Stomach (tissue), 9 donors: ENCODE measurements around the gene GRIA2. TPM values are rescaled to one million over a fixed set of nuclear protein-coding genes. Genes with fewer than 3 reads are reported as not detected.

Experiments
- DNase-seq, 2 donors: peaks; one replicate each; pipeline versions ENCODE4 v3.0.0 to v3.0.0-alpha.2; 2013 to 2019
- H3K27ac ChIP-seq, 5 donors: fragments of 200-600 bp in 4 of 5; sonication (generic) in 4 of 5; one replicate each; pipeline ENCODE4 v1.5.1; 2013 to 2019; ENCODE audit warnings: mild to moderate bottlenecking in 1 of 5, moderate library complexity in 1 of 5
- H3K27me3 ChIP-seq, 3 donors: fragments of 200-600 bp; sonication (generic); one replicate each; pipeline ENCODE4 v1.5.1; 2017 to 2019; ENCODE audit warnings: mixed run types in 1 of 3
- H3K36me3 ChIP-seq, 4 donors: fragments of 200-600 bp; sonication (generic); 1 replicate in 3 of 4; 2 replicates in 1 of 4; pipeline ENCODE4 v1.5.1; 2016 to 2019
- H3K4me1 ChIP-seq, 4 donors: fragments of 200-600 bp; sonication (generic); one replicate each; pipeline ENCODE4 v1.5.1; 2016 to 2019
- H3K4me3 ChIP-seq, 4 donors: fragments of 200-600 bp; sonication (generic) in 3 of 4; one replicate each; pipeline ENCODE4 v1.5.1; 2016 to 2019; ENCODE audit warnings: mild to moderate bottlenecking in 1 of 4
- H3K9me3 ChIP-seq, 4 donors: fragments of 200-600 bp; sonication (generic); one replicate each; pipeline ENCODE4 v1.5.1; 2016 to 2019
- EP300 ChIP-seq: sonication (generic); formaldehyde crosslinking; IDR thresholded peaks from one replicate; pipeline ENCODE4 v1.6.1; 2017; ENCODE audit warnings: antibody characterized with exemption
- POLR2A ChIP-seq, 4 donors: fragments of 450-650 bp; IDR thresholded peaks; one replicate each; pipeline ENCODE4 v1.6.1; 2016; ENCODE audit warnings: antibody characterized with exemption in 4 of 4, control low read depth in 2 of 4, mild to moderate bottlenecking in 1 of 4, moderate library complexity in 1 of 4
- POLR2AphosphoS5 ChIP-seq, 3 donors: sonication (generic); formaldehyde crosslinking; IDR thresholded peaks; one replicate each; pipeline ENCODE4 v1.6.1; 2016; ENCODE audit warnings: antibody characterized with exemption in 3 of 3
- WGBS, 5 donors: extraction: QIAGEN DNeasy Blood & Tissue Kit in 3 of 5; methylation state at CpG; one replicate each; pipeline versions ENCODE4 v1.1.5 to v1.1.7; 2013 to 2018; 5-methylcytosine and 5-hydroxymethylcytosine counted together
- intact Hi-C: fragments of 100-400 bp; cut with DNase I; formaldehyde crosslinking; loops from one replicate; pipeline ENCODE4 v1.15.1; 2023; ENCODE audit warnings: low total_unique reads
- polyA plus RNA-seq, 3 donors: library from polyadenylated mRNA; stranded (reverse); fragments of 200-250 nt; gene quantifications; one replicate each; pipeline ENCODE4 v1.2.3, GENCODE V29; 2013
- total RNA-seq, 5 donors: library from RNA; depleted of rRNA; stranded (reverse); fragments of >200 nt; gene quantifications; one replicate each; pipeline versions ENCODE4 v1.1.0 to v1.2.3, GENCODE V29; 2014 to 2016
- TF ChIP-seq, protein P1 (sequence below), 7 experiments: fragments of 450-650 bp in 4 of 7; fragments of 200-600 bp in 3 of 7; sonication (generic) in 3 of 7; IDR thresholded peaks; one replicate each; pipeline ENCODE4 v1.5.1; 2016 to 2019; ENCODE audit warnings: antibody characterized with exemption in 7 of 7, control low read depth in 2 of 7, mild to moderate bottlenecking in 1 of 7
- donor health status: healthy with polysubstance abuse.
- donor health status: Bipolar disorder and iron deficiency.
- donor health status: healthy.

Gene GRIA2
- total and polyA plus RNA-seq, 8 donors, result 0.06 to 15.2 (median 0.43) TPM; not detected in 3

DNA sequence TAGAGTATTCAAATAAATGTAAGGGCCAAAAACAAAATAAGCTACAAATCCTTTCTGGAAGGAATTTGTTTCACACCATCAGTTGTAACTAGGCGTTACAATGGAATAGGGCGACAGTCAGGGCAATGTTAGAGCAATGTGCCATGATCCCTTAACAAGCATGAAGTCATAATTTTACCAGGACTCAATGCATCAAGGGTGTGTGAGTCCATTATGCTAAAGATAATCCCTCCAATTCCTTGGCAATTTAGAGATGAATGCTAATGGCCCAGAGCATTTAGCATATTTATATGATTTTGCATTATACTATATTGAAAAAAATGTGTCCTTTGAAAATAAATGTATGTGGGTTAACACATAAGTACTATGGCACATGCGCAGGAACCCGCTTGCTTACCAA lies 73.1 kb downstream of the GRIA2 start:
- H3K9me3 ChIP-seq, result no peaks in the 10 kb centered on the region
- WGBS, 5 donors, result 94 to 96% (median 95%) methylated on average over 4 of the region's 4 CpGs

DNA sequence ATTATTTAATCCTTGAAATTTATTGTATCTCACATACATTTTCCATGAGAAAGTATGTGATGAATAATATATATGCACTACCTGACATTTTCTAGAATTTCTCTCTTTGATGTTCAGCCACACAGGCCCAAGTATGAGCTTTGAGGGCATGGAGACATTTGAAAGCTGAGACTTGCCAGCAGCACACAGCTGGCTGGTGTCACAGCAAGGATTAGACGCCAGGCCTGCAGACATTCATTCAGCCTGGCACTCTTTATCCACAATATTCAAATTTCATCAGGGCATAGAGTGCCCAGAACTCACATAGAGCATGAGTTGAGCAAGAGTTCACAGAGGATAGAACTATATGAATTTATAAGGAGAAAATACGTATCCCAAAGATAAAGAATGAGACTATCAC lies 74.0 kb downstream of the GRIA2 start:
- no peaks in the 10 kb centered on the region for H3K36me3 ChIP-seq
- H3K4me1 ChIP-seq, result no peaks in the 10 kb centered on the region
- no peak overlapping the region for H3K4me3 ChIP-seq
- no peak overlapping the region for H3K27ac ChIP-seq
- no peaks in the 10 kb centered on the region for H3K9me3 ChIP-seq
- WGBS, 5 donors, result 72 to 88% (median 79%) methylated on average over 2 of the region's 2 CpGs
- no peaks in the 10 kb centered on the region for H3K27me3 ChIP-seq
- no peak for DNase-seq
- intact Hi-C loops, result no loop called here
- TF ChIP-seq POLR2A (IDR thresholded peaks at IDR 0.05) (no peak), EP300 (no peak)
- TF ChIP-seq, protein P1, sequence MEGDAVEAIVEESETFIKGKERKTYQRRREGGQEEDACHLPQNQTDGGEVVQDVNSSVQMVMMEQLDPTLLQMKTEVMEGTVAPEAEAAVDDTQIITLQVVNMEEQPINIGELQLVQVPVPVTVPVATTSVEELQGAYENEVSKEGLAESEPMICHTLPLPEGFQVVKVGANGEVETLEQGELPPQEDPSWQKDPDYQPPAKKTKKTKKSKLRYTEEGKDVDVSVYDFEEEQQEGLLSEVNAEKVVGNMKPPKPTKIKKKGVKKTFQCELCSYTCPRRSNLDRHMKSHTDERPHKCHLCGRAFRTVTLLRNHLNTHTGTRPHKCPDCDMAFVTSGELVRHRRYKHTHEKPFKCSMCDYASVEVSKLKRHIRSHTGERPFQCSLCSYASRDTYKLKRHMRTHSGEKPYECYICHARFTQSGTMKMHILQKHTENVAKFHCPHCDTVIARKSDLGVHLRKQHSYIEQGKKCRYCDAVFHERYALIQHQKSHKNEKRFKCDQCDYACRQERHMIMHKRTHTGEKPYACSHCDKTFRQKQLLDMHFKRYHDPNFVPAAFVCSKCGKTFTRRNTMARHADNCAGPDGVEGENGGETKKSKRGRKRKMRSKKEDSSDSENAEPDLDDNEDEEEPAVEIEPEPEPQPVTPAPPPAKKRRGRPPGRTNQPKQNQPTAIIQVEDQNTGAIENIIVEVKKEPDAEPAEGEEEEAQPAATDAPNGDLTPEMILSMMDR (IDR thresholded peaks at IDR 0.05), result no peak

More for the DNA sequence above, 73.1 kb downstream of the GRIA2 start:
- DNase-seq, result no peak
- TF ChIP-seq POLR2A (IDR thresholded peaks at IDR 0.05), result no peak
- no peak for TF ChIP-seq EP300
- TF ChIP-seq POLR2AphosphoS5 (IDR thresholded peaks at IDR 0.05), result no peak
- TF ChIP-seq, protein P1 (IDR thresholded peaks at IDR 0.05), result no peak
- intact Hi-C loops, result no loop called here
- H3K27me3 ChIP-seq, result no peaks in the 10 kb centered on the region
- H3K27ac ChIP-seq, result no peak overlapping the region
- H3K4me3 ChIP-seq, result no peak overlapping the region
- H3K4me1 ChIP-seq, result no peaks in the 10 kb centered on the region
- no peaks in the 10 kb centered on the region for H3K36me3 ChIP-seq

DNA sequence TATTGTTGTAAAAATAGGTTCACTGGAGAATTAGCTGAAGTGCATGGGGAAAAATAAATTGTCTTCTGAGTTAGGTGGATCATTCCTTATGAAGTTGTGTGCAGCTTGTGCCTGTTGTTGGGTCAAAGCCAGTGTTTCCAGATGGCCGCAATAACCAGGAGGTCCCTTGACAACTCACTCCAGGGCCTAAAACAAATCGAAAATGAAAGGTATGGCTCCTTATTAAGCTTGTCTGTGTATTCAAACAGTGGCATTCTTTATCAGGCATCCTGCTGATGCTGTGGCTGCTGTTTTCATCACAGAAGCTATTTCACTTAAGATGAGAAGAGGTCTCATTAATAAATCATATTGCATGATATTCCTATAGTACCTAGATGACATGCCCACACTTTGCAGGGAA lies 80.2 kb downstream of the GRIA2 start:
- Histone ChIP-seq H3K27me3 (no peaks in the 10 kb centered on the region), H3K27ac (no peak overlapping the region), H3K4me3 (no peak overlapping the region), H3K4me1 (no peaks in the 10 kb centered on the region), H3K36me3 (no peaks in the 10 kb centered on the region), H3K9me3 (no peaks in the 10 kb centered on the region)
- DNase-seq, result no peak
- 52 to 73% (median 59%) methylated on average over 2 of the region's 2 CpGs for WGBS, 5 donors
- intact Hi-C loops, result no loop called here
- TF ChIP-seq POLR2A (IDR thresholded peaks at IDR 0.05) (no peak), EP300 (no peak), POLR2AphosphoS5 (IDR thresholded peaks at IDR 0.05) (no peak)
- TF ChIP-seq, protein P1 (IDR thresholded peaks at IDR 0.05), result no peak

DNA sequence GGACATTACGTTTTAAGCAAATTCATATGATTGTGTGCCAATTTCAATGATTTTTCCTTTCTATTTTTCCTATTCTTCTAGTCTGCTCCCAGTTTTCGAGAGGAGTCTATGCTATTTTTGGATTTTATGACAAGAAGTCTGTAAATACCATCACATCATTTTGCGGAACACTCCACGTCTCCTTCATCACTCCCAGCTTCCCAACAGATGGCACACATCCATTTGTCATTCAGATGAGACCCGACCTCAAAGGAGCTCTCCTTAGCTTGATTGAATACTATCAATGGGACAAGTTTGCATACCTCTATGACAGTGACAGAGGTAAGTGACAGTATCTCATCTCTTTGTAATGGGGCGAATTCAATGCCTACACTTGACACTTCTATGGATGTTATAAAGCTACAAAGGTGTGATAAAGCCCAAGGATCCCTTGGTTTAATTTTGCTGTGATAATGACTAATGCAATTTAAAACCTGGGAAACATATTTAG lies 83.0 kb downstream of the GRIA2 start:
- no peak for TF ChIP-seq POLR2A (IDR thresholded peaks at IDR 0.05)
- TF ChIP-seq, protein P1 (IDR thresholded peaks at IDR 0.05), result no peak
- TF ChIP-seq EP300, result no peak
- no peak for TF ChIP-seq POLR2AphosphoS5 (IDR thresholded peaks at IDR 0.05)
- 67 to 75% (median 72%) methylated on average over 6 of the region's 6 CpGs for WGBS, 5 donors
- no peaks in the 10 kb centered on the region for H3K36me3 ChIP-seq
- intact Hi-C loops, result no loop called here
- no peak overlapping the region for H3K4me3 ChIP-seq
- no peaks in the 10 kb centered on the region for H3K4me1 ChIP-seq
- H3K27me3 ChIP-seq, result no peaks in the 10 kb centered on the region
- no peak for DNase-seq
- no peak overlapping the region for H3K27ac ChIP-seq
- no peaks in the 10 kb centered on the region for H3K9me3 ChIP-seq
